HS-5 (cell line): Measurements from ENCODE around the gene SMCO1.
"Not testable (repeated sequence)": the region's sequence is repeated elsewhere in the genome, so short reads cannot be mapped to it uniquely, and the experiment has no call there.

Source experiments
- DNase-seq: peaks from one replicate; pipeline ENCODE4 v3.0.0-alpha.2; 2012; ENCODE audit warnings: low read depth

The SMCO1 gene, protein sequence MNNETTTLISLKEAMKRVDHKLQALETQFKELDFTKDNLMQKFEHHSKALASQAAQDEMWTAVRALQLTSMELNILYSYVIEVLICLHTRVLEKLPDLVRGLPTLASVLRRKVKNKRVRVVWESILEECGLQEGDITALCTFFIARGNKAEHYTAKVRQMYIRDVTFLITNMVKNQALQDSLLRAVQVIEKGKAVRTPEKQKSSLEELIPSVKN

DNA sequence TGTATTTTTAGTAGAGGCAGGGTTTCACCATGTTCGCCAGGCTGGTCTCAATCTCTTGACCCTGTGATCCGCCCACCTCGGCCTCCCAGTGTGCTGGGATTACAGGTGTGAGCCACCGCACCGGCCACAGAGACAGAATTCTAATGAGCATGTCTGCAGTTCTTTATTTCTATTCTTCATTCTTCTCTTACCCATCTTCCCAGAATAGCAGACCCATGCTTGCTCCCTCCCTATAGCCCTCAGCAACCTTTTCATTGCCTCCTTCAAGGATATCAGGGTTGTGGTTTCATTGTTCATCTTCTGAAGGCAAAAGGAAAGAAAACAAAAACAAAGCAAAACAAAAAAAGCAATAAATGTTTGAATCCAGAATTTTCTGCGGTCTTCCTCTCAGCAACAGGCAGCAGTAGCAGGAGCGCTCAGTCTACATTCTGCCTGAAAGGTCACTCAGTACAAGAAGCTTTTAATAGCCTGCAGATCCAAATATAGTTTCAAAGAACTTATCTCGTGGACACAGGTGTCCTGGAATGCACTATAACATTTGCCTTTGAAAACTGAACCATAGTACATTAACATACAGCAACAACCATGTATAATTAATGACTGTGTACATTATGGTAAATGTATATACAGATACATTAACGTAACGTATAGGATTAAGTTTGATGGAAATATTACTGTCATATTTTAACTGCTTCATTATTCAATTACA is at the start of gene SMCO1:
SMCO1 (minus strand) TSS at position 434 of the 709 bp plus-strand sequence; CDS start at position 297, 137 bp downstream.
- DNase-seq, result no peak

DNA sequence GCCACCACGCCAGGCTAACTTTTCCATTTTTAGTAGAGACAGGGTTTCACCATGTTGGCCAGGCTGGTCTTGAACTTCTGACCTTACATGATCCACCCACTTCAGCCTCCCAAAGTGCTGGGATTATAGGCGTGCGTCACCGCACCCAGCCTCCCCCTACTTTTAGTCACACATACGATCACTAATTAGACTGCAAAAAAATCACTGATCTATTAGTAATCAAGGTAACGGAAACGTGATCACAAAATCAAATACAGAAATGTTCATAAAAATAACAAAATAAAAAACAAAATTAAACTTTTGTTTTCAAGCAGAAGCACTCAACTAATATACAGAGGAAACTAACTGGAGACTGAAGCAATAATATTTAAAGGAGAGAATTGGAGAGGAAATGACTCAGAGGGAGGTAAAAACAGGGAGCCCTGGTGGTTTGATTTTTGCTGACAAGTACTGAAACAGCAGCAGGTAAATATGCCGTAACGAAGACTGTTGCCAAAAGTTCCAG is 48.6 kb upstream of the SMCO1 start:
- DNase-seq, result no peak

DNA sequence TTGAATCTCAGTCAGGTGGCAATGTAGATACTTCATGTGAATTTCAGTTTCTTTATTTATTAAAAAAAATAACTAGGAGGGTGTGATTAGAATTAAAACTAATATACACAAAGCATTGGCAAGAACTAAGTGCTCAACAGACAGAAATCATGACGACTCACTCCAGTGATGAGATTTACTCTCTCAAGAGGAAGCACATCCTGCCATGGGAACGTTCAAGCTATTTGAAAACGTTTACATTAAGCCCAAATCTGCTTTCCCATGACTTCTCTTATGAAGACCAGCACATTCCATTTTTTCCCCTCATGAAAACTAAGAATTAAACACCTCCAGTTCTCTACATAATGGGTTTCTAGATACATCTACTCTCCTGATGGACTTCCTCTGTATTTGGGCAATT is 44.7 kb upstream of the SMCO1 start:
- no peak for DNase-seq

- no peak for DNase-seq
Measured at GRCh38 chr3:196558476-196558875, 43.3 kb upstream of the SMCO1 start.

DNA sequence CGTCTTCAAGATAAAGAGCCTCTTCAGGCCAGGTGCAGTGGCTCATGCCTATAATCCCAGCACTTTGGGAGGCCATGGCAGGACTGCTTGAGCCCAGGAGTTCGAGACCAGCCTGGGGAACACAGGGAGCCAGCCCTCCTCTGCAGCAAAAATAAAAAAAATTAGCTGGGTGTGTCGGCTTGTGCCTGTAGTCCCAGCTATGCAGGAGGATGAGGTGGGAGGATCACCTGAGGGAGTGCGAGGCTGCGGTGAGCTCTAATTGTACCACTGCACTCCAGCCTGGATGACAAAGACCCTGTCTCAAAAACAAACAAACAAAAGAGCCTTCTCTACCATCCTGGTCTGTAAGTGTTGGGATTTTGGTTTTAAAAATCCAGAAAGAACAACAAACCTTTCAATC is 42.1 kb upstream of the SMCO1 start:
- no peak for DNase-seq

DNA sequence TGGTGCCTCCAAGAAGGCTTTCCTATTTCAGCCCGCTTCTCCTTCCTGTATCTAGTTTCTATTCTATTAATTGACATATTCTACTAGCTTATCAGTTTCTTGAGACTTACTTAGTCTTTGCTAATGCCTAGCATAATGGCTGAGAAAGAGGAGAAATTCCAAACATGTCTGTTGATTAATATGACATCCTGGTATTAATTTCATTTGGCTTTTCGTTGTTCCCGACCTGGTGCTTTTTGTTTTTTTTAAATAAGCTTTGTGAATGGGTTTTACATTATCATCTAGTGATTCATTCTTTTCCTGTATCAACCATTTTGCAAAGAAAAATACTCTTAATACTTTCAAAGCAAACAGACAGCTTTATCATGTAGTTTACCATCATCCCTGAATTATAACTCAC is 40.1 kb upstream of the SMCO1 start:
- DNase-seq, result no peak

DNA sequence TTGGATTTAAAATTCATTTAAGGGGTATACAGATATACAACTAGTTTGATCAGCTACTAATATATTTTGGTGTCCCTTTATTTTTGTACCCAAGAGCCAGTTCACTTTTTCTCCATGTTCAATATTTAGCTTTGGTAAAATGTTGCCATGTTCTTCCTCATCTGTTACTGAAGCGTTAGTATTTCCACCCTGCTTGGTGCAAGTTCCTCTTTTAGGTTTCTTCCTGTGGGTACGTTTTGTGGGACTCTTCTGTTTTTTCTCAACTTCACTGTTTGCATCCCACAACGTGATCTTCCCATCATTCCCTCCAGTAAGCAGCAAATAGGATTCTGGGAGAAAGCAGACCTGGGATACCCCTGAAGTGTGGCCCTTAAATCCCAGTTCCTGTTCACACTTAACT is 39.1 kb upstream of the SMCO1 start:
- DNase-seq, result no peak

DNA sequence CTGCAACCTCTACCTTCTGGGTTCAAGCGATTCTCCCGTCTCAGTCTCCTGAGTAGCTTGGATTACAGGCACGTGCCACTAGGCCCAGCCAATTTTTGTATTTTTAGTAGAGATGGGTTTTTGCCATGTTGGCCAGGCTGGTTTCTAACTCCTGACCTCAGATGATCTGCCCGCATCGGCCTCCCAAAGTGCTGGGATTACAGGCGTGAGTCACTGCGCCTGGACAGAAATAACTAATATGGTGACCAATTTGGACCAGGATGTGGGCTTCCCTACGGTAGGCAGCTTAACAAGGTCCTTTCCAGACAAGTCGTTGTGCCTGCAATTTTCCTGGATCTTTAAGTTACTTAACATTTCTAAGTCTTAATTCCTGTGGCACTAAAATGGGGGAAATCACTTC is 38.4 kb upstream of the SMCO1 start:
- DNase-seq, result no peak

GRCh38 chr3:196552253-196552652 is 37.1 kb upstream of the SMCO1 start:
- DNase-seq, result no peak

- not testable (repeated sequence) for DNase-seq
Measured at GRCh38 chr3:196550172-196550571, 35.0 kb upstream of the SMCO1 start.

DNA sequence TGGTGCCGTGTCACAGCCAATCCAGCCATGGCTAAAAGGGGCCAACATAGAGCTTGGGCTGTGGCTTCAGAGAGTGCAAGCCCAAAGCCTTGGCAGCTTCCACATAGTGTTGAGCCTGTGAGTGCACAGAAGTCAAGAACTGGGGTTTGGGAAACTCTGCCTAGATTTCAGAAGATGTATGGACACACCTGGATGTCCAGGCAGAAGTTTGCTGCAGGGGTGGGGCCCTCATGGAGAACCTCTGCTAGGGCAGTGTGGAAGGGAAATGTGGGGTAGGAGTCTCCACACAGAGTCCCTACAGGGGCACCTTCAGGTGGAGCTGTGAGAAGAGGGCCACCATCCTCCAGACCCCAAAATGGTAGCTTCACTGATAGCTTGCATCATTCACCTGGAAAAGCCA is 34.2 kb upstream of the SMCO1 start:
- DNase-seq, result not testable (repeated sequence)

DNA sequence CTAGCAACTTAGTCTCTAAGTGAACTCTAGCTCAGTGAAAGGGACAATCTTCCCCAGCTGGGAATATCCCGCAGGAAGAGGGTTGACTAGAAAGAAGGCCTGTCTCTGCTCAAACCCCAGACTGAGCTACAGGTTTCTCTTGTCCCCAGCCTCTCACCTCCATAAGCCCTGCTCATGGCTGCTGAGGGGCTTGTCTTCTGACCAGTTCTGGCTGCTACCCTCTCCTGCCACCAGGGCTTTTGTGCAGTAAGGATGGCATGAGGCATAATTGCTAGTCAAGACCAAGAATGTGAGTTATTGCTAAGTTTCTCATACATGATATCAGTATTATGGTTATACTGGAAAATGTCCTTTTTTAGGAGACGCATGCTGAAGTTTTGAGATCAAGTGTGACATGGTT is 31.9 kb upstream of the SMCO1 start:
- no peak for DNase-seq

DNA sequence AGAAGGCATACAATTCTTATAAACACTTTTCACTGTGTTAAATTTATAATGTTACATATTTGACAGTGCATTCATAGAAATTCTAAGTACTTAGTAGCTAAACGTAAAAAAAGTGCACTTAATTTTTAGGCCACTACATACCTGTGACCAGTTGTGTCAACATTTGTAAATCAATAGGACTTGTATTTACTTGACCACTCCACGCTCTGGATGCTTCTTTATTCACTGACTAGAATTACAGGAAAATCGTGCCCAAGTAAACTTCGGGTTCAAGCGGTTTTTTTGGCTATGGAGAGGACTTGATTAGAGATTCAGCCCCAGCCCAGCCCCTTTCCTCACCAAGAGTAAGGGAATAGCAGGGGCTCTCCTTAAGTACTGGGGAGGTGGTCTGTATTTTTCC is 31.4 kb upstream of the SMCO1 start:
- no peak for DNase-seq

DNA sequence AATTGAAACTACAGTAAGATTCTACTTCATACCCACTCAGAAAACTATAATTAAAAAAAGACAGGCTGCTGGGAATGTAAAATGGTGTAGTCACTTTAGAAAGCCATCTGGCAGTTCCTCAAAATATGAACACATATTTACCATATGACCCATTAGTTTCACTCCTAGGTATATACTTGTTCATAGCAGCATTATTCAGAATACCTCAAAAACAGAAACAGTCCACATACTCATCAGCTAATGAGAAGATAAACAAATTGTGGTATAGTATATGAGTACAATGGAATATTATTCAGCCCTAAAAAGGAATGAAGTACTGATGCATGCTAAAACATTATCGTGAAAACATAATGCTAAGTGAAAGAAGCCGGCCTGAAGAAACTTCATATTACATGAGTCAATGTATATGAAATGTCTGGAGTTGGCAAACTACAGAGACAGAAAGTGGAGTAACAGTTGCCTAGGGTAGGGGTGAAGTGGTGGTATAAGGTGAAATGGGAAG is 29.4 kb upstream of the SMCO1 start:
- no peak for DNase-seq

DNA sequence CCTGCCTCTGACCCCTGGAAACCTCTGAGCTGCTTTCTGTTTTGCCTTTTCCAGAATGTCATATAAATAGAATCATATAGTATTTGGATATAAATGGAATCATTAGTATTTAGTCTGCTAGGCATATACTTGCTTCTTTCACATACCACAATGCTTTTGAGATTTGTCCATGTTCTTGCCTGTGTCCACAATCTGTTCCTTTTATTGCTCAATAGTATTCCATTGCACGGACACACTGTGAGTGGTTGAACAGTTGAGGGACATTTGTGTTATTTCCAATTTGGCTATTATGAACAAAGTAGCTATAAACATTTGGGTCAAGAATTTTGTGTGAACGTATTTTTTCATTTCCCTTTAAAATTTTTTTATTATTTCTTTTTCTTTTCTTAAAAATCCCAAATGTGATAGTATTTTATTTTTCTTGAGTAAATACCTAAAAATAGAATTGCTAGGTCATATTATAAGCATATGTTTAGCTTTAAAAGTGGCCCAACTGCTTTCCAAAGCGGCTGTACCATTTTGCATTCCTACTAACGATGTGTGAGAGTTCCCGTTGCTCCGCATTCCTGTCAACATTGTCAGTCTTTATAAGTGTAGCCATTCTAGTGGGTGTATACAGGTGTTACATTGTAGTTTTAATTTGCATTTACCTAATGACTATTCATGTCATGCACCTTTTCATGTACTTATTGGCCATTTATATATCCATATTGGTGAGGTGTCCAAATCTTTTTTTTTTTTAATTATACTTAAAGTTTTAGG is 26.7 kb upstream of the SMCO1 start:
- no peak for DNase-seq

- no peak for DNase-seq
Measured at GRCh38 chr3:196537319-196537984, 22.3 kb upstream of the SMCO1 start.

GRCh38 chr3:196533260-196533681 is 18.1 kb upstream of the SMCO1 start:
- no peak for DNase-seq

DNA sequence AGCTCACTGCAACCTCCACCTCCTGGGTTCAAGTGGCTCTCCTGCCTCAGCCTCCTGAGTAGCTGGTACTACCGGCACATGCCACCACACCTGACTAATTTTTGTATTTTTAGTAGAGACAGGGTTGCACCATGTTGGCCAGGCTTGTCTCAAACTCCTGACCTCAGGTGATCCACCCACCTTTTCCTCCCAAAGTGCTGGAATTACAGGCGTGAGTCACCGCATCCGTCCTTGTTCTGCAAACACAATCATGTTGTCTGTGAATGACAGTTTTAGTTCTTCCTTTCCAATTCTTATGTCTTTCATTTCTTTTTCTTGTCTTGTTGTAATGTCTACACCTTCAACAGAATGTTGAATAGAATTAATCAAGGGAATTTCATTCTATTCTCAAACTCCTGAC is 16.3 kb upstream of the SMCO1 start:
- no peak for DNase-seq

DNA sequence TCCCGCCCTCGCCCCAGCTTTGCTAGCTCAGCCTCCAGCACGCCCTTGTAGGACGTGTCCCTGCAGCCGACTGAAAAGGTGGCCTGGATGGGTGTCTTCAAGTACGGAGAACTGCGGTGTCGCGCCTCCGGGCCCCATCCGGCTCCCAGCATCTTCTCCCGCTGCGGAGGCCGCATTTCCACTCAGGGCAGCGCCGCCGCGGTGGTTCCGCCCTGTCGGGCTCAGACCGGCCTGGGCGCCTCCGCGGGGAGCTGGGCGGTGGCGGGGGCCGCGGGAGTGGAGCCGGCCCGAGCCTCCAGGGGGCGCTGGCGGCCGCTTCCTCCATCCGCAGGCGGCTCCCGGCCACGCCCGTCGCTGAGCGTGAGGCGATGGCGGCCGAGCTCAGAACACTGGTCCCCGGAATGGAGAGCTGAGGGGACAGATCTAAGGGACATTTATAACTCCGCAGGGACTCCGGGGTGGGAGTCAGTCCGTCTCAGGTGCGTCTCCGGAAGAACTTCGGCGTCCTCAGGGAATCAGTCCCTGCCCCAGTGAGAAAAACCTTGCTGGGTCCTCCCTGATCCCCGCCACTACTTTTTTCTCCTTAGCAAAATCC is 13.6 kb upstream of the SMCO1 start:
- no peak for DNase-seq

DNA sequence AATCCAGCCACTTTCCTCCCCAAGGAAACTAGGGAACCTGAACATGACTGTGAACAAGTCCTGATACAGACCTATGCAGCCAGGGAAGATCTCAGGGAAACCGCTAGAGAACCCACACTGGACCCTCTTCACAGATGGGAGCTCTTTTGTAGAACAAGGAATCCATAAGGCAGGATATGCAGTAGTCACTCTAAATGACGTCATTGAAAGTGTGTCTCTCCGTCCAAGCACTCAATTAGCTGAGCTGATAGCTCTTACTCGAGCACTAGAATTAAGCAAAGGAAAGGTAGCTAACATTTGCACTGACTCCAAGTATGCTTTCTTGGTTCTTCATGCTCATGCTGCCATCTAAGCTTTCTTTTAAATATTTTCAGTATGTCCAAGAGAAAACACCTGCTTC is 10.0 kb upstream of the SMCO1 start:
- DNase-seq, result no peak

DNA sequence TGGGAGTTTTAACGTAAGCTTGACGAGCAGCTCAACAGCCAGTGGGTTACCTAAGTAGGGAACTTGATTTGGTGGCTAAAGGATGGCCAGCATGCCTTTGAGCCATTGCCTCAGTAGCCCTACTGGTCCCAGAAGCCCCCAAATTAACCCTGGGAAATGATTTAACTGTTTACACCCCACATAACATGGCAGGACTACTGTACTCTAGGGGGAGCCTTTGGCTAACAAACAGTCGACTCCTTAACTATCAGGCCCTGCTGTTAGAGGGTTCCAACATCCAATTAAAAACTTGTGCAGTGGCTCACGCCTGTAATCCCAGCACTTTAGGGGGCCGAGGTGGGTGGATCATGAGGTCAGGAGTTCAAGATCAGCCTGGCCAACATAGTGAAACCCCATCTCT is 9.4 kb upstream of the SMCO1 start:
- no peak for DNase-seq

- DNase-seq, result no peak
Measured at GRCh38 chr3:196523841-196524240, 8.7 kb upstream of the SMCO1 start.
